Smooth muscle cell (in vitro differentiated cells): ENCODE measurements around the gene FAM13B. TPM values are rescaled to one million over a fixed set of nuclear protein-coding genes. Genes with fewer than 3 reads are reported as not detected.

Source experiments
- DNase-seq: peaks from one replicate; lab custom pipeline; 2025; ENCODE audit not compliant: unreplicated experiment; lab: John Stamatoyannopoulos, UW
- H2AFZ ChIP-seq: fragments of 200-600 bp; sonication (generic); 2 replicates; pipeline ENCODE4 v1.6.0; 2016; ENCODE audit warnings: antibody characterized with exemption, low read depth, mild to moderate bottlenecking
- H3F3A ChIP-seq: fragments of 200-600 bp; sonication (generic); 2 replicates; pipeline ENCODE4 v1.6.0; 2017; ENCODE audit warnings: antibody characterized with exemption, low read depth
- H3K27ac ChIP-seq: fragments of 200-600 bp; sonication (generic); 2 replicates; pipeline ENCODE4 v1.5.1; 2016; ENCODE audit warnings: low read depth, mild to moderate bottlenecking
- H3K27me3 ChIP-seq: fragments of 200-600 bp; sonication (generic); 2 replicates; pipeline ENCODE4 v1.6.1; 2016; ENCODE audit warnings: low read depth, mild to moderate bottlenecking
- H3K36me3 ChIP-seq: fragments of 200-600 bp; sonication (generic); 2 replicates; pipeline ENCODE4 v1.5.1; 2016; ENCODE audit warnings: low read depth
- H3K4me1 ChIP-seq: fragments of 200-600 bp; sonication (generic); 2 replicates; pipeline ENCODE4 v1.5.1; 2016; ENCODE audit warnings: low read depth
- H3K4me2 ChIP-seq: fragments of 200-600 bp; sonication (generic); 2 replicates; pipeline ENCODE4 v1.6.0; 2016; ENCODE audit warnings: mild to moderate bottlenecking
- H3K4me3 ChIP-seq: fragments of 200-600 bp; sonication (generic); 2 replicates; pipeline ENCODE4 v1.5.1; 2016; ENCODE audit warnings: mild to moderate bottlenecking
- H3K79me2 ChIP-seq: fragments of 200-600 bp; sonication (generic); 2 replicates; pipeline ENCODE4 v1.6.0; 2016; ENCODE audit warnings: low read depth, mild to moderate bottlenecking
- H3K9ac ChIP-seq: fragments of 200-600 bp; sonication (generic); 2 replicates; pipeline ENCODE4 v1.6.0; 2016; ENCODE audit warnings: low read depth
- H3K9me3 ChIP-seq: fragments of 200-600 bp; sonication (generic); replicated peaks from 2 replicates; pipeline ENCODE4 v1.5.1; 2016; ENCODE audit warnings: low read depth
- H4K20me1 ChIP-seq: fragments of 200-600 bp; sonication (generic); 2 replicates; pipeline ENCODE4 v1.6.0; 2016; ENCODE audit warnings: low read depth
- CTCF ChIP-seq: fragments of 200-600 bp; sonication (generic); IDR thresholded peaks from 2 replicates; pipeline ENCODE4 v1.5.1; 2017; ENCODE audit warnings: borderline replicate concordance, mild to moderate bottlenecking, antibody characterized with exemption; ENCODE audit not compliant: insufficient read depth, poor library complexity, severe bottlenecking
- WGBS: methylation state at CpG from one replicate; pipeline ENCODE4 v1.1.7; 2016; ENCODE audit warnings: low lambda C conversion rate; 5-methylcytosine and 5-hydroxymethylcytosine counted together
- polyA plus RNA-seq: library from polyadenylated mRNA; unstranded; fragments of >200 nt; fragmentation: Nextera tagmentation; extraction: Ambion mirVana; gene quantifications from 2 replicates; pipeline ENCODE4 v1.2.1, GENCODE V29; 2016
- total RNA-seq: library from RNA; depleted of rRNA; stranded (reverse); fragments of >200 nt; gene quantifications from 2 replicates; pipeline ENCODE4 v1.2.3, GENCODE V29; 2014

The FAM13B gene
- total and polyA plus RNA-seq, 2 experiments from 2014 or later, result 3.8 to 15.1 TPM

DNA sequence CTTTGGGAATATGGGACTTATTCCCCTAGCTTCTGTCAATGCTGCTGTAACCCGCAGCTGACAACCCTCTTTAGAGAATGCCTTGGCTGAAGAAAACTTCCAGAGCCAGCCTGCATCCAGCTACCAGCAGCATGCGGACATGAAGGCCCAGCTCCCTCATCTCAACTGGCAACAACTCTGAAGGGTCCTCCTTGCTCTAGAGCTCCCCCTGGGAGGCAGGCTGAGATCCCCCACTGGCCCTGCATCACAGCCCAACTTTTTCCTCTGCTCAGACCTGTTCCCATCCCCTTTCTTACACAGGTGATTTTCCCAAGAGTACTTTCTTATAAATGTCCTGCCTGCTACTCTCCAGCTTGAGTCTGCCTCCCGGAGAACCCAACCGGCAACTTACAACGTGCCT, 32.2 kb upstream of the FAM13B start:
- no peak overlapping the region for H2AFZ ChIP-seq
- no peaks in the 10 kb centered on the region for H3K4me1 ChIP-seq
- H3K27me3 ChIP-seq, result no peaks in the 10 kb centered on the region
- 74% methylated on average over 5 of the region's 5 CpGs for WGBS
- H3K9ac ChIP-seq, result no peak overlapping the region
- no peaks in the 10 kb centered on the region for H3K9me3 ChIP-seq
- H3K27ac ChIP-seq, result no peak overlapping the region
- no peaks in the 10 kb centered on the region for H4K20me1 ChIP-seq
- no peaks in the 10 kb centered on the region for H3K79me2 ChIP-seq
- no peak overlapping the region for H3K4me2 ChIP-seq
- peak; percentile 13 for TF ChIP-seq CTCF
- H3K4me3 ChIP-seq, result no peak overlapping the region
- DNase-seq, result no peak
- H3F3A ChIP-seq, result no peaks in the 10 kb centered on the region
- H3K36me3 ChIP-seq, result no peaks in the 10 kb centered on the region

GRCh38 chr5:138064526-138064925, 31.6 kb upstream of the FAM13B start:
- Histone ChIP-seq H3K27ac (no peak overlapping the region), H2AFZ (no peak overlapping the region), H3K4me3 (no peak overlapping the region), H3K27me3 (no peaks in the 10 kb centered on the region), H4K20me1 (no peaks in the 10 kb centered on the region), H3K79me2 (no peaks in the 10 kb centered on the region), H3K9ac (no peak overlapping the region), H3K36me3 (no peaks in the 10 kb centered on the region), H3K4me1 (no peaks in the 10 kb centered on the region), H3F3A (no peaks in the 10 kb centered on the region), H3K9me3 (no peaks in the 10 kb centered on the region), H3K4me2 (no peak overlapping the region)
- no peak for TF ChIP-seq CTCF
- DNase-seq, result no peak

DNA sequence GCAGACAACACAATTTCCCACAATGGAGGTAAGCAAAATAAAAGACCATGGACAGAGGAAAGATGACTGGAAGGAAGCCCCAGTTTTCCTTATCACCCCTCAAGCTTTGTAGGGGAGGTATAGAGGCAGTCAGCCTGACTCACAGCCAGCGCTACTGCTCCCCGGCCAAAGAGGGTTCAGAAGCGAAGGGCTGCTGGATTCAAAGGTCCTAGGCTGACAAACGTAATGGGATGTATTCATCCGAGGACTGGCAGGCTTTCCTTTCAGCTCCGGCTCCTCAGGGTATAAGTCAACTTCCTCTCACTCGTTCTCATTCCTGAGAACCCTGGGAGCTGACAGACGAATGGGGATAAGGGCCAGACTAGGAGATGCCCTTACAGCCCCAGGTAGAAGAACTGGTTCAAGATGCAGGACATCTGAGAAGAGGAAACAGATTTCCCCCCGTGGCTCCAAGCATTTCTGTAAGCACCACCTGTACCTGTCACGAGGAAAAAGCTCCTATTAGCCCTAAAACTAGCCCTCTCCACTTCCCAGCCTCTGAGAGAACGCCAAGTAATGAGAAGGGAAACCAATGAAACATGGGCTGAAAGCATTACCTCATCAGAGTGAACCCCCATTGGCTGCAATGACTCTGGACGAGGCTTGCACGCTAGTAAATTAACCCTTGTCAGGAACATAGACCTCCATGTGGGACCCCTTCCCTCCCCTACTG, 22.1 kb upstream of the FAM13B start:
- no peaks in the 10 kb centered on the region for H4K20me1 ChIP-seq
- H3K79me2 ChIP-seq, result no peaks in the 10 kb centered on the region
- no peak overlapping the region for H2AFZ ChIP-seq
- H3K36me3 ChIP-seq, result no peaks in the 10 kb centered on the region
- H3K27ac ChIP-seq, result no peak overlapping the region
- 46% methylated on average over 13 of the region's 13 CpGs for WGBS
- TF ChIP-seq CTCF, result no peak
- H3K4me2 ChIP-seq, result no peak overlapping the region
- H3K9ac ChIP-seq, result no peak overlapping the region
- H3K9me3 ChIP-seq, result no peaks in the 10 kb centered on the region
- H3K4me1 ChIP-seq, result no peaks in the 10 kb centered on the region
- no peaks in the 10 kb centered on the region for H3K27me3 ChIP-seq
- DNase-seq, result no peak
- H3K4me3 ChIP-seq, result no peak overlapping the region
- no peaks in the 10 kb centered on the region for H3F3A ChIP-seq

GRCh38 chr5:138054206-138054605, 21.3 kb upstream of the FAM13B start:
- no peaks in the 10 kb centered on the region for H3K9me3 ChIP-seq
- WGBS, result 49% methylated on average over 3 of the region's 3 CpGs
- no peak for TF ChIP-seq CTCF

More at GRCh38 chr5:138054206-138054605, 21.3 kb upstream of the FAM13B start:
- no peaks in the 10 kb centered on the region for H3K36me3 ChIP-seq
- no peak overlapping the region for H3K4me3 ChIP-seq
- H3K9ac ChIP-seq, result no peak overlapping the region
- DNase-seq, result no peak
- no peaks in the 10 kb centered on the region for H3K4me1 ChIP-seq
- H3K79me2 ChIP-seq, result no peaks in the 10 kb centered on the region
- no peaks in the 10 kb centered on the region for H3K27me3 ChIP-seq
- H3F3A ChIP-seq, result no peaks in the 10 kb centered on the region
- no peak overlapping the region for H2AFZ ChIP-seq
- no peak overlapping the region for H3K27ac ChIP-seq
- H4K20me1 ChIP-seq, result no peaks in the 10 kb centered on the region
- H3K4me2 ChIP-seq, result no peak overlapping the region
